B cell (primary cell): ENCODE measurements around the gene RNF11. TPM values are rescaled to one million over a fixed set of nuclear protein-coding genes. Genes with fewer than 3 reads are reported as not detected.

Experiments used
- ATAC-seq: fragments of 200-7000 bp; cut with Tn5 transposase; one replicate; pipeline ENCODE4 v1.10.0; 2021; ENCODE audit warnings: low read depth, mild to moderate bottlenecking, moderate number of reproducible peaks, moderate library complexity
- CTCF ChIA-PET: fragments of 350-600 bp; sonication (Branson Sonifier 250); formaldehyde crosslinking; loops from one replicate; lab custom pipeline; 2021; ENCODE audit warnings: antibody characterized with exemption, inconsistent platforms; lab: Charles Lee
- POLR2A ChIA-PET: fragments of 350-600 bp; sonication (Branson Sonifier 250); formaldehyde crosslinking; loops from one replicate; lab custom pipeline; 2021; ENCODE audit warnings: antibody characterized with exemption; lab: Charles Lee
- DNase-seq: peaks from one replicate; pipeline ENCODE4 v3.0.0; 2013
- H2AFZ ChIP-seq: 2 replicates; pipeline ENCODE4 v1.6.1; 2012; ENCODE audit warnings: mild to moderate bottlenecking, low read depth, low read length; ENCODE audit not compliant: insufficient read depth, poor library complexity, severe bottlenecking
- H3K27ac ChIP-seq, 2 donors: 1 replicate in 1 of 2; 2 replicates in 1 of 2; pipeline ENCODE4 v1.5.1; 2012 to 2013; ENCODE audit warnings: low read length in 2 of 2, mild to moderate bottlenecking in 2 of 2, moderate library complexity in 1 of 2
- H3K27me3 ChIP-seq, 4 experiments: fragments of 200-600 bp in 1 of 4; sonication (generic) in 1 of 4; replicated peaks in 1 of 4; 1 replicate in 2 of 4; 2 replicates in 2 of 4; pipeline versions ENCODE4 v1.6.1 to v1.7.0; 2013 to 2016; ENCODE audit warnings: low read length in 3 of 4, mild to moderate bottlenecking in 2 of 4, mixed read lengths in 1 of 4, moderate library complexity in 1 of 4; ENCODE audit not compliant: insufficient read depth in 4 of 4, control insufficient read depth in 3 of 4; ENCODE audit errors: control extremely low read depth in 1 of 4
- H3K36me3 ChIP-seq, 2 experiments: replicated peaks in 1 of 2; 1 replicate in 1 of 2; 2 replicates in 1 of 2; pipeline versions ENCODE4 v1.6.1 to v1.7.1; 2013; ENCODE audit warnings: low read length in 1 of 2; ENCODE audit not compliant: insufficient read depth in 2 of 2, control insufficient read depth in 1 of 2; ENCODE audit errors: control extremely low read depth in 1 of 2, extremely low read depth in 1 of 2
- H3K4me1 ChIP-seq, 2 donors: fragments of 200-600 bp in 1 of 2; sonication (generic) in 1 of 2; 1 replicate in 1 of 2; 2 replicates in 1 of 2; pipeline versions ENCODE4 v1.5.1 to v1.6.1; 2013 to 2017; ENCODE audit warnings: low read length in 2 of 2; ENCODE audit not compliant: control insufficient read depth in 2 of 2, insufficient read depth in 2 of 2
- H3K4me2 ChIP-seq: replicated peaks from 2 replicates; pipeline ENCODE3; 2012; ENCODE audit warnings: mild to moderate bottlenecking, low read depth, low read length; ENCODE audit not compliant: poor library complexity, severe bottlenecking
- H3K4me3 ChIP-seq, 5 experiments: fragments of 200-600 bp in 1 of 5; sonication (generic) in 1 of 5; 1 replicate in 3 of 5; 2 replicates in 2 of 5; pipeline versions ENCODE4 v1.5.1 to v1.7.0; 2011 to 2016; ENCODE audit warnings: low read length in 4 of 5, mild to moderate bottlenecking in 4 of 5, low read depth in 2 of 5, control low read depth in 1 of 5, moderate library complexity in 1 of 5; ENCODE audit not compliant: insufficient read depth in 1 of 5; ENCODE audit errors: control extremely low read depth in 1 of 5, extremely low read depth in 1 of 5
- H3K79me2 ChIP-seq: fragments of 200-600 bp; sonication (generic); one replicate; pipeline ENCODE4 v1.6.0; 2016; ENCODE audit warnings: low read length; ENCODE audit not compliant: control insufficient read depth, insufficient read depth
- H3K9ac ChIP-seq: fragments of 200-600 bp; sonication (generic); 2 replicates; pipeline ENCODE4 v1.6.1; 2017; ENCODE audit warnings: mild to moderate bottlenecking, low read length, moderate library complexity
- H3K9me3 ChIP-seq, 3 donors: one replicate each; pipeline versions ENCODE4 v1.6.1 to v1.7.1; 2013; ENCODE audit warnings: low read length in 2 of 3; ENCODE audit not compliant: control insufficient read depth in 2 of 3, insufficient read depth in 1 of 3; ENCODE audit errors: control extremely low read depth in 1 of 3
- H4K20me1 ChIP-seq: 2 replicates; pipeline ENCODE4 v1.6.0; 2012; ENCODE audit warnings: mild to moderate bottlenecking, low read length; ENCODE audit not compliant: insufficient read depth, control insufficient read depth, poor library complexity, severe bottlenecking
- H3K27ac Mint-ChIP-seq: one replicate; pipeline ENCODE4 v1.8.0; 2021; ENCODE audit warnings: mixed read lengths
- H3K27me3 Mint-ChIP-seq: one replicate; pipeline ENCODE4 v1.8.0; 2021; ENCODE audit warnings: mixed read lengths
- H3K4me1 Mint-ChIP-seq: one replicate; pipeline ENCODE4 v1.8.0; 2021; ENCODE audit warnings: mixed read lengths
- H3K4me3 Mint-ChIP-seq: one replicate; pipeline ENCODE4 v1.8.0; 2021; ENCODE audit warnings: mixed read lengths
- H3K9me3 Mint-ChIP-seq: one replicate; pipeline ENCODE4 v1.8.0; 2022; ENCODE audit warnings: mixed read lengths; ENCODE audit not compliant: insufficient read depth
- CTCF ChIP-seq: fragments of 200-600 bp; IDR thresholded peaks from one replicate; pipeline ENCODE4 v1.8.0; 2022; ENCODE audit warnings: antibody characterized with exemption, mild to moderate bottlenecking
- EZH2 ChIP-seq: IDR thresholded peaks from 2 replicates; pipeline ENCODE4 v1.6.1; 2012; ENCODE audit warnings: borderline replicate concordance, low read depth, mild to moderate bottlenecking, moderate library complexity, low read length; ENCODE audit not compliant: insufficient read depth, poor library complexity, severe bottlenecking
- WGBS: methylation state at CpG from one replicate; pipeline ENCODE4 v1.1.5; 2013; ENCODE audit warnings: missing lambda C conversion rate; ENCODE audit not compliant: insufficient coverage; 5-methylcytosine and 5-hydroxymethylcytosine counted together
- intact Hi-C: fragments of 100-400 bp; cut with micrococcal nuclease; formaldehyde crosslinking; loops from one replicate; pipeline ENCODE4 v1.10.0; 2022
- polyA plus RNA-seq: library from polyadenylated mRNA; depleted of rRNA; stranded (reverse); fragments of >200 nt; gene quantifications from 2 replicates; pipeline ENCODE4 v1.2.3, GENCODE V29; 2012
- total RNA-seq, 2 donors: library from RNA; stranded (reverse); fragments of 120-200 nt in 1 of 2; gene quantifications; 1 replicate in 1 of 2; 2 replicates in 1 of 2; pipeline versions ENCODE4 v1.2.3 to v1.2.4, GENCODE V29; 2013 to 2022

Gene RNF11
- total and polyA plus RNA-seq, 2 donors (not counting 1 experiment from before 2014, with no cell fraction given), result 10.0 to 20.6 TPM

- CTCF ChIA-PET, result no interaction called here
- no peak overlapping the region for H3K9ac ChIP-seq
- Mint-ChIP-seq H3K27me3 (no peaks in the 10 kb centered on the region), H3K27ac (no peak overlapping the region), H3K4me1 (peaks cover 36% of the 10 kb centered on the region), H3K9me3 (no peaks in the 10 kb centered on the region), H3K4me3 (no peak overlapping the region)
- intact Hi-C loops, result no loop called here
- WGBS, result 100% methylated on average over 4 of the region's 4 CpGs
- no peaks in the 10 kb centered on the region for H3K9me3 ChIP-seq
- no peak overlapping the region for H2AFZ ChIP-seq
- POLR2A ChIA-PET, result no interaction called here
- H3K4me3 ChIP-seq, result no peak overlapping the region
- H3K4me1 ChIP-seq, result peaks cover 16 to 20% of the 10 kb centered on the region in 2 donors
- ATAC-seq (no peak), DNase-seq (no peak)
- H4K20me1 ChIP-seq, result no peaks in the 10 kb centered on the region
- H3K27ac ChIP-seq, result no peak overlapping the region
- peaks cover 5 to 12% of the 10 kb centered on the region in 2 experiments for H3K36me3 ChIP-seq
- TF ChIP-seq CTCF (no peak), EZH2 (no peak)
- no peak overlapping the region for H3K4me2 ChIP-seq
- no peaks in the 10 kb centered on the region for H3K27me3 ChIP-seq
- H3K79me2 ChIP-seq, result peaks cover 28% of the 10 kb centered on the region
These were observed 30.7 kb downstream of the RNF11 start for GRCh38 chr1:51266791-51267190.

- H3K27me3 ChIP-seq, result no peaks in the 10 kb centered on the region
- intact Hi-C loops, result no loop called here
- peaks cover 5 to 16% of the 10 kb centered on the region in 2 experiments for H3K36me3 ChIP-seq
- no peaks in the 10 kb centered on the region for H4K20me1 ChIP-seq
- peaks cover 15 to 16% of the 10 kb centered on the region in 2 donors for H3K4me1 ChIP-seq
- peak overlapping the region; percentile 8 to 47 for H3K27ac ChIP-seq
- TF ChIP-seq EZH2, result no peak
- TF ChIP-seq CTCF, result no peak
- peak overlapping the region; percentile 21 for H3K9ac ChIP-seq
- no peaks in the 10 kb centered on the region for H3K9me3 Mint-ChIP-seq
- no peaks in the 10 kb centered on the region for H3K27me3 Mint-ChIP-seq
- H3K4me3 Mint-ChIP-seq, result peak overlapping the region; percentile 1
- no peak for ATAC-seq
- no peak overlapping the region for H3K4me3 ChIP-seq
- ChIA-PET CTCF (interaction anchor here (0.7 to 1.1 kb wide), 2 partner anchors 28 to 34 kb away, joined by 3 read pairs; no protein-coding TSS in a partner anchor), POLR2A (no interaction called here)
- peaks cover 14% of the 10 kb centered on the region for H3K79me2 ChIP-seq
- WGBS, result no CpG with 5 or more reads among the region's 2 CpGs
- peak overlapping the region; percentile 46 for H3K4me2 ChIP-seq
- no peak for DNase-seq
- peak overlapping the region; percentile 29 for H3K27ac Mint-ChIP-seq
- no peak overlapping the region for H2AFZ ChIP-seq
- H3K9me3 ChIP-seq, result no peaks in the 10 kb centered on the region
- H3K4me1 Mint-ChIP-seq, result peaks cover 22% of the 10 kb centered on the region
These were observed 32.6 kb downstream of the RNF11 start for GRCh38 chr1:51268634-51269033.
